ENCODE results near the gene VPS50.
A peak's percentile ranks its signal among the peaks of the same experiment; 100 is the strongest.
"Not testable (repeated sequence)": the region's sequence is repeated elsewhere in the genome, so short reads cannot be mapped to it uniquely, and the experiment has no call there.

Gene VPS50

DNA sequence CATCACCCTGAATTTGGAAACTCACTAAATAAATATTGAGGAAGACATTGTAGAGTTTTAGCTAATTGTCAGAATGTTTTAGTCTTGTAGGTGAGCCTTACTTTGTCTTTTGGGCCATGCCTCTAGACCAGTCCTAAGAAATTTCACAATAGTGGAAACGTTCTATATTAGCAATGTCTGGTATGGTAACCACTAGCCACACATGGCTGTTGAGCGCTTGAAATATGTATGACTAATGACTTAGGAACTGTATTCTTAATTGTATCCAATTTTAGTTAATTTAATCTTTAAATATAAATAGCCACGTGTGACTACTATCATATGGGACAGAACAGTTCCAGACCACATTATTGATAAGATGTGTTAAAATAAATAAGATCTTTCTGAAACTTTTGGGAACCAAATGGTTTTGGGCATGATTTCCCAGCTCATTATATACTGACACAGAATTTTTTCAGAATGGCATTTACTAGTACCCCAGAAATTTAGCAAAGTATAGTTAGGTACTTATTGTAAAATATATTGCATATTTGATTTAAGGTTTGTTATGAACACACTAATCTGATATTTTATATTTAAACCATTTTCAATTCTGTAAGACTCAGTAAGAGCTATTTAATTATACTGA, 95.0 kb downstream of the VPS50 start:
- Mint-ChIP-seq H3K36me3 (ENCODE audit: insufficient read depth) (peaks cover 11% of the 10 kb centered on the region), H3K27me3 (no peaks in the 10 kb centered on the region), H3K4me1 (ENCODE audit: low read depth in 2 of 2) (no peaks in the 10 kb centered on the region), H3K9me3 (no peaks in the 10 kb centered on the region), H3K4me3 (no peak overlapping the region), H3K27ac (no peak overlapping the region)
- ATAC-seq (replicated peaks) = no peak
- DNase-seq = no peak

DNA sequence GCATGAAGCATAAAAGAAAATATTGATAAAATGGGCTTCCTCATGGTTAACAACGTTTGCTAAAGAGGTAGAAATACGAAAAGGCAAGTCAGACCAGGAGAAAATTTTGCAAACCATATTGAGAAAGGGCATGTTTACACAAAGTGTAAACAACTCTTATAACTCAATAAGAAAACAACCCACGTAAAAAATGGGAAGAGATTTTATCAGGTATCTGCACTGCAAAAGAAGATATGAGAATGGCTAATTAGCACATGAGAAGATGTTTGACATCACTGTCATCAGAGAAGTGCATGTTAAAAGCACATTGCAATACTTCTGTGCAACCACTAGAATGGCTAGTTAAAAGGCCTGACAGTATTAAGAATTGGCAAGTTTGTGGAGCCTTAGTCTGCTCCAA, 99.5 kb downstream of the VPS50 start:
- Mint-ChIP-seq H3K27ac (no peak overlapping the region), H3K27me3 (no peaks in the 10 kb centered on the region), H3K36me3 (ENCODE audit: insufficient read depth) (no peaks in the 10 kb centered on the region), H3K4me1 (ENCODE audit: low read depth in 2 of 2) (no peaks in the 10 kb centered on the region), H3K9me3 (no peaks in the 10 kb centered on the region), H3K4me3 (no peak overlapping the region)
- no peak for DNase-seq
- no peak for ATAC-seq (replicated peaks)

DNA sequence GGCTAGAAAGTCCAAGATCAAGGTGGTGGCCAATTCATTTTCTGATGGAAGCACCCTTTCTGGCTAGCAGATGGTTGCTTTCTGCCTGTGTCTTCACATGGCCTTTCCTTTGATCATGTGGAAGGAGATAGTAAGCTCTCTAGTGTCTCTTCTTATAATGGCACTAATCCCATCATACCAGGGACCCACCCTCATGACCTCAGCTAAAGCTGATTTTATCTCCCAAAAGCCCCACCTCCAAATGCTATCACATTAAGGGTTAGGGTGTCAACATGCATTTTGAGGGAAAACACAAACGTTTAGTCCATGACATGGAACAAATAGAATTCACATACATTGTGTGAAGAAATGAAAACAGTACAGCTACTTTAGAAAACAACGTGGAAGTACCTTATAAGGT, 100.0 kb downstream of the VPS50 start:
- Mint-ChIP-seq H3K27ac (no peak overlapping the region), H3K9me3 (no peaks in the 10 kb centered on the region), H3K4me1 (ENCODE audit: low read depth in 2 of 2) (no peaks in the 10 kb centered on the region), H3K4me3 (no peak overlapping the region), H3K27me3 (no peaks in the 10 kb centered on the region), H3K36me3 (ENCODE audit: insufficient read depth) (no peaks in the 10 kb centered on the region)
- DNase-seq (no peak), ATAC-seq (replicated peaks) (no peak)

DNA sequence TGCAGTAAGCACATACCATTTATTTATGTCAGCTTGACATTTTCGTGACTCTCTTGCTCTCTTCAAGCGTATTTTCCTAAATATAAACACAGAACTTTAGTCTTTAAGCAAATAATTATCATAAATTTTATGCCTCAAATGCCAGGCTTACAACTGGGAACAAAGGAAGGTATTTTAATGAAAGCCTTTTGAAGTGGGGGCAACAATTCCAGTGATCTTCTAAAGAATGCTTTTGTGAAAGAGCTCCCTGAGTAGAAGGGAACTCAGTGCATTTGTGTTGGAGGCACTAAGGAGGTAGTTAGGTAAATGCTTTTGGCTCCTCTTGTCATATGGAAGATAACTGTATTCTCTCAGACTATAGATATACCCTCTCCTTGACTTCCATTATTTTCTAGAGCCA, 104.9 kb downstream of the VPS50 start:
- Mint-ChIP-seq H3K9me3 (no peaks in the 10 kb centered on the region), H3K27ac (no peak overlapping the region), H3K4me3 (no peak overlapping the region), H3K4me1 (ENCODE audit: low read depth in 2 of 2) (no peaks in the 10 kb centered on the region), H3K27me3 (no peaks in the 10 kb centered on the region), H3K36me3 (ENCODE audit: insufficient read depth) (peaks cover 13% of the 10 kb centered on the region)
- ATAC-seq (replicated peaks) = no peak
- DNase-seq = no peak

DNA sequence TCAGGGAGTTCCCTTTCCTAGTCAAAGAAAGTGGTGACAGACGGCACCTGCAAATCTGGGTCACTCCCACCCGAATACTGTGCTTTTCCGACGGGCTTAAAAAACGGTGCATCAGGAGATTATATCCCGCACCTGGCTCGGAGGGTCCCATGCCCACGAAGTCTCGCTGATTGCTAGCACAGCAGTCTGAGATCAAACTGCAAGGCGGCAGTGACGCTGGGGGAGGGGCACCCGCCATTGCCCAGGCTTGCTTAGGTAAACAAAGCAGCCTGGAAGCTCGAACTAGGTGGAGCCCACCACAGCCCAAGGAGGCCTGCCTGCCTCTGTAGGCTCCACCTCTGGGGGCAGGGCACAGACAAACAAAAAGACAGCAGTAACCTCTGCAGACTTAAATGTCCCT, 110.0 kb downstream of the VPS50 start:
- H3K4me1 Mint-ChIP-seq (ENCODE audit: low read depth in 2 of 2); H3K27me3 Mint-ChIP-seq; ATAC-seq (replicated peaks); DNase-seq; H3K27ac Mint-ChIP-seq; H3K4me3 Mint-ChIP-seq; H3K9me3 Mint-ChIP-seq: not testable (repeated sequence)
- H3K36me3 Mint-ChIP-seq (ENCODE audit: insufficient read depth) = peaks cover 13% of the 10 kb centered on the region

DNA sequence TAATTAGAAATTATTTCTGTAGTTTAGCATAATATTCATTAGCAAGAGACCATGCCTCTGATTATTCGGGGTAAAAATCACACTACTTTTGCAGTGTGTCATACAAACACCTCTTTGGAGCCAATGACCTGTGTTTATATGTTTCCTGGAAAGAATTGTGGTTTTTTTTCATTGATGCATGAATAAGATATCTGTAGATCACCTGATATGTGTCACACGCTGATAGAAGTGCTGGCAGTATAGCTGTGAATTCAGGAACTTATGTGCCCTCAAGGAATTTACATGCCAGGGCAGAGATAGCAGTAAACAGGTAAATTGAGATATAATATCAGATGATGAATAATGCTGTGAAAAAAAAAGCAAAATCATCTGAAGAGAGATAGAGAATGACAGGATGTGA, 118.2 kb downstream of the VPS50 start:
- peak overlapping the region in 1 of 2 donors; percentile 44 for H3K27ac Mint-ChIP-seq
- no peaks in the 10 kb centered on the region for H3K4me1 Mint-ChIP-seq (ENCODE audit: low read depth in 2 of 2)
- ATAC-seq (replicated peaks) = no peak
- peaks cover 8% of the 10 kb centered on the region for H3K36me3 Mint-ChIP-seq (ENCODE audit: insufficient read depth)
- DNase-seq = no peak
- no peak overlapping the region for H3K4me3 Mint-ChIP-seq
- H3K27me3 Mint-ChIP-seq = no peaks in the 10 kb centered on the region
- no peaks in the 10 kb centered on the region for H3K9me3 Mint-ChIP-seq

DNA sequence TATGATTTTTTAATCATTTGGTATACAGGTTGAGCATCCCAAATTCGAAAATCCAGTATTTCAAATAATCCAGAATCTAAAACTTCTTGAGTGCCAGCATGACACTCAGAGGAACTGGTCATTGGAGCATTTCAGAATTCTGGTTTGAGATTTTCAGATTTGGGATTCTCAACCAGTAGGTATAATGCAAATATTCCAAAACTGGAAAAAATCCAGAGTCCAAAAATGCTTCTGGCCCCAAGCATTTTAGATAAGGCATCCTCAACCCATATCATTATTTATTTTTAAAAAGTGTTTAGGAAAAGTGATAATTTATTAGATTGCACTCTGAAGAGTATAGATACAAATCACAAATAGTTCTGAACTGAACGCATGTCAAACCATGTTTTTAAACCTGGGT, 120.7 kb downstream of the VPS50 start:
- H3K4me1 Mint-ChIP-seq (ENCODE audit: low read depth in 2 of 2) = no peaks in the 10 kb centered on the region
- H3K27me3 Mint-ChIP-seq = no peaks in the 10 kb centered on the region
- no peaks in the 10 kb centered on the region for H3K9me3 Mint-ChIP-seq
- no peak overlapping the region for H3K27ac Mint-ChIP-seq
- H3K4me3 Mint-ChIP-seq = no peak overlapping the region
- ATAC-seq (replicated peaks) (no peak), DNase-seq (no peak)
- H3K36me3 Mint-ChIP-seq (ENCODE audit: insufficient read depth) = peaks cover 8% of the 10 kb centered on the region

DNA sequence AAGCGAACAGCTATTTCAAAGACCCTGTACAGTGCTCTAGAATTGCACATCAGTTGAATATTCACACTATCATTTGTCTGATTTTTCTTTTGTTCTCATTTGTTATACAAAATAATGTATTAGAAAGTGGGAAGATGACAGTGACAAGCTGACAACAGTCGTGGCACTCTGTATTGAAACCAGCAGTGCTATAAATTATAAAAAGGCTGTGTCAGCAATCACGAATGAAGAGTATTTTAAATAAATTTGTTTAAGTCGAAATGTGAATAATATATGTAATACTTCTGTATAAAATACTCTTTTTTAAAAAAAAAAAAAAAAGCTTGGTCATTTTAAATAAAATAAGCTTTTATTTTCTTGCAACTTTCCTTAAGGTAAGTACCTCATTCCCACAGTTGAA, 122.6 kb downstream of the VPS50 start:
- DNase-seq (no peak), ATAC-seq (replicated peaks) (no peak)
- Mint-ChIP-seq H3K27ac (no peak overlapping the region), H3K9me3 (no peaks in the 10 kb centered on the region), H3K4me3 (no peak overlapping the region), H3K4me1 (ENCODE audit: low read depth in 2 of 2) (no peaks in the 10 kb centered on the region), H3K36me3 (ENCODE audit: insufficient read depth) (peaks cover 8% of the 10 kb centered on the region), H3K27me3 (no peaks in the 10 kb centered on the region)

DNA sequence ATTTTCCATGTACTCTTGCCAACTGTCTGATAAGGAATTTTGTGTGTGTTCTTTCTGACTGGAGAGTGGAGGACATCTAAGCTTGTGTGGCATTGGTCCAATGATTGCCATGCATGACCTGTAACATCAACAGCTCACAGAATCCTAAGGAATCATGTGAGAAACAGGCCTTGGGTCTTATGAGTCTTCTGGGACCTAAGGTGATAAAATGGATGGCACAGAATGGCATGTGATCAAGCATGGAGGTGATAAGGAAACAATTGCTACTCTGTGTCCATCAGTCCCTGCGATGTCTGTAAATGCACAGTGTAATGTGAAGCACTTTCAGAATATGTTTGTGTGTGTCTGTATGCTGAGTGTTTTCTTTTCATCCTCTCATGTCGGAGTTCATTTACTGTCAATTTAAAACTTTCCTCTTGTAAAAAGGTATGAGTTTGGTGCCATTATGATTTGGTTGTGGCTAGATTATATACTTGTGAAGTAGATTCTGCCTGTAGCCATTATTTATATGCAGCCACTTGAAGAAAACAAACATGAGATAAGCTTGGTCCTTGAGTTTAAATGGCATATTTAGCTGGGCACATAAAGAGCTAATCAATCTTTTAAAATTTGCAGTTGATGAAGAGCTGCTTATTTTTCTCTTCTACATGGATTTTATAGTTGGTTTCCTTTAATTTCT, 127.5 kb downstream of the VPS50 start:
- Mint-ChIP-seq H3K9me3 (no peaks in the 10 kb centered on the region), H3K4me1 (ENCODE audit: low read depth in 2 of 2) (no peaks in the 10 kb centered on the region), H3K36me3 (ENCODE audit: insufficient read depth) (peaks cover under 1% of the 10 kb centered on the region), H3K4me3 (no peak overlapping the region), H3K27me3 (no peaks in the 10 kb centered on the region), H3K27ac (no peak overlapping the region)
- ATAC-seq (replicated peaks) (no peak), DNase-seq (no peak)

DNA sequence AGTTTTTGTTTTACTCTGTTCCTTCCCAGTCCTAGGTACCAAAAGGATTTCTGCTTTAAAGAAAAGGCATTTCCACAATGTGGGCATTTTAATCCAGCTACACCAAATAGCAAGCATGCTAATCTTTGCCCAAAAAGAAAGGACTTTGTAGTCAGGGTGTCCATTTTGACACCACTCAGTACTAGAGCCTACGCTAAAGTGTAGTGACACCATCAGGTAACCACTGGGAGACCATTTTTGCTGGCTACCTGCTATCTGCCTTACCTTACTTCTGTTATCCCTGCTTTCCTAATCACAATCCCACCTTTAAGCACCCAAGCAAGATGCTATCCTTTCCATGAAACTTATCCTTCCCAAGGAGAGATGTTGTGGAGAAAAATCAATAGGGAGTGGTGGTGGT, 129.7 kb downstream of the VPS50 start:
- Mint-ChIP-seq H3K4me3 (no peak overlapping the region), H3K4me1 (ENCODE audit: low read depth in 2 of 2) (no peaks in the 10 kb centered on the region), H3K9me3 (no peaks in the 10 kb centered on the region), H3K27ac (no peak overlapping the region), H3K27me3 (no peaks in the 10 kb centered on the region), H3K36me3 (ENCODE audit: insufficient read depth) (no peaks in the 10 kb centered on the region)
- no peak for DNase-seq
- no peak for ATAC-seq (replicated peaks)

DNA sequence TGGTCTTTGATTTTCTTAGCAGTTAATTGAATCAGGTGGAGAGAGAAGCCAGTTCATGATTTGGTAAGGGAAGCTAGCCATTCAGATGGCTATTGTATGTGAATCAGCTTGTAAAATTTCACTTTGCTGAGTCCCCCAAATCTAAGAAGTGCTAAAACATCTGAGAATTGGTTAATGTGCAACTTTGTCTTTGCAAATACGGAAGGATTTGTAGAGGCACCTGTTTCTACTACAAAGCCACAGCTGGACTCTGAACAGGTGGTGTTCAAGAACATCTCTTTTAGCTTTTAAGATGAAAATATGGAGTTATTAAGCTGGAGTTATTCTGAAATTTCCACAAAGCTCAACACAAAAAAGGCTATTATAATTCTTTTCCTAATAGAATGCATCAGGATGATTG, 132.6 kb downstream of the VPS50 start:
- H3K27me3 Mint-ChIP-seq = peaks cover 0 to 8% of the 10 kb centered on the region in 2 donors
- H3K9me3 Mint-ChIP-seq = peaks cover 0 to 7% of the 10 kb centered on the region in 2 donors
- H3K4me1 Mint-ChIP-seq (ENCODE audit: low read depth in 2 of 2) = no peaks in the 10 kb centered on the region
- H3K36me3 Mint-ChIP-seq (ENCODE audit: insufficient read depth) = no peaks in the 10 kb centered on the region
- H3K4me3 Mint-ChIP-seq = no peak overlapping the region
- ATAC-seq (replicated peaks) (no peak), DNase-seq (no peak)
- H3K27ac Mint-ChIP-seq = no peak overlapping the region

DNA sequence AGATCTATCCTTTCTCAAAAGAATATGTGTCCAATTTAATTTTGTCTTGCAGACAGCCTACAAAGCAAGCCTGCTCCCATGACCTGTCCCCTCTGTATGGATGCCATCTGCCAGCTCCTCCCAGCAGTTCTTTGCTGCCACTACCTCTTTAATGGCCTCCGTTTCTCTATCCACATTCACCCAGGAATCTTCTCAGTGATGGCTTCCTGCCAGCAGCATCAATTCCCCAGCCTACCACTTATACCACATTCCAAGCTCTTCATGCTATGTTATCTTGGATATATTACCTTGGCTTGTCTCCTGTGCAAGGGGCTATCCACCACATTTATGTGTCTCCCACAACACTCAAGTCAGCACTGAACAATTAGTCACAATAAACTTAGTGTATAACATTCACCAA, 133.2 kb downstream of the VPS50 start:
- H3K4me3 Mint-ChIP-seq = no peak overlapping the region
- H3K4me1 Mint-ChIP-seq (ENCODE audit: low read depth in 2 of 2) = no peaks in the 10 kb centered on the region
- H3K9me3 Mint-ChIP-seq = peaks cover 0 to 7% of the 10 kb centered on the region in 2 donors
- H3K36me3 Mint-ChIP-seq (ENCODE audit: insufficient read depth) = no peaks in the 10 kb centered on the region
- H3K27me3 Mint-ChIP-seq = peaks cover 0 to 8% of the 10 kb centered on the region in 2 donors
- H3K27ac Mint-ChIP-seq = no peak overlapping the region
- no peak for ATAC-seq (replicated peaks)
- no peak for DNase-seq

DNA sequence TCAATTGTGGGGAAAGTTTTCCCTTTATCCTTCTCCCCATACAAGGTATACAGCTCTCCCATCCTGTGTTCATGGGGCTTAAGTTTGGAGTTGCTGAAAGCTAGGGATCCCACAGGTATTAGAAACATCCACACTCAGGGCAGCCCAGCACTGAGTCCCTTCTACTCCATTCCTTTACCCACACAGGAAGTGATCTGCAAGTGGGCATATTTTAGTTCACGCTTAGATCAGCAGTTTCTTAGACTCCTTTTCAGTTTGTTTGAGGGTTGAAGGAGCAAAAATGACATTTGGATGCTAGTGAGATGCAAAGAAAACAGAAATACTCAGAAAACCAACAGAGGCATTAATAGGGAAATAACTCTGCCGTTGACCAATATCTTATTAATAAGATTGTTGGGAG, 134.7 kb downstream of the VPS50 start:
- Mint-ChIP-seq H3K36me3 (ENCODE audit: insufficient read depth) (no peaks in the 10 kb centered on the region), H3K9me3 (peaks cover 0 to 7% of the 10 kb centered on the region in 2 donors), H3K4me3 (no peak overlapping the region), H3K27ac (no peak overlapping the region), H3K27me3 (peaks cover 4 to 14% of the 10 kb centered on the region in 2 donors), H3K4me1 (ENCODE audit: low read depth in 2 of 2) (no peaks in the 10 kb centered on the region)
- DNase-seq (no peak), ATAC-seq (replicated peaks) (no peak)

DNA sequence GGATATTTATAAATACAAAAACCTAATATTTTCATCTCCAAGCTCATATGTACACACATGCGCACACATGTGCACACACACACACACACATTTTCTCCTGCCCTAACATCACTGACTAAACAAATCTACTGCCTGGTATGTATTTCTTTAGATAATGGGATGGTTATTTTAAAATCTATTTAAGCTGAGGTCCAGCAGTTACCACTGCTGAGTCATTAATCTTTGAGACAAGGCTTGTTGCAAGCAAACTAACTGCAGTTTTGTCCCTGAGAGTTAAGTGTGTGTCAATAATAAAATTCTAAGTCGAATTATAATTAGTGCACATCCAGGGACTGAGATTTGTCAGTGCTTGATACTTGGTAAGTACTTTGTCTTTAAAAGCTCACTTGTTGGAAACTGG, 135.1 kb downstream of the VPS50 start:
- Mint-ChIP-seq H3K36me3 (ENCODE audit: insufficient read depth) (no peaks in the 10 kb centered on the region), H3K27ac (no peak overlapping the region), H3K9me3 (peaks cover 0 to 7% of the 10 kb centered on the region in 2 donors), H3K4me3 (no peak overlapping the region), H3K27me3 (peaks cover 7 to 19% of the 10 kb centered on the region in 2 donors), H3K4me1 (ENCODE audit: low read depth in 2 of 2) (no peaks in the 10 kb centered on the region)
- DNase-seq = no peak
- no peak for ATAC-seq (replicated peaks)
